HG02970 (cell line): Measurements from ENCODE around the gene DAP.

Experiments used
- ATAC-seq: cut with Tn5 transposase; IDR thresholded peaks from one replicate; pipeline ENCODE4 v1.9.1; 2021; ENCODE audit warnings: mild to moderate bottlenecking, moderate library complexity, moderate number of reproducible peaks; ENCODE audit not compliant: unreplicated experiment, low FRiP score

DAP gene

GRCh38 chr5:10715605-10716290 is 45.3 kb downstream of the DAP start:
- ATAC-seq = no peak

- ATAC-seq = no peak
Observed at GRCh38 chr5:10712574-10713366, 48.3 kb downstream of the DAP start.

GRCh38 chr5:10711562-10711961 is 49.5 kb downstream of the DAP start:
- no peak for ATAC-seq

GRCh38 chr5:10710513-10711128 is 50.4 kb downstream of the DAP start:
- ATAC-seq = no peak

- ATAC-seq = no peak
Observed at GRCh38 chr5:10709933-10710332, 51.1 kb downstream of the DAP start.

- no peak for ATAC-seq
Observed at GRCh38 chr5:10709409-10709808, 51.6 kb downstream of the DAP start.

GRCh38 chr5:10708189-10708944 is 52.7 kb downstream of the DAP start:
- no peak for ATAC-seq

GRCh38 chr5:10707198-10708142 is 53.6 kb downstream of the DAP start:
- no peak for ATAC-seq

- ATAC-seq = no peak
Observed at GRCh38 chr5:10706326-10706725, 54.7 kb downstream of the DAP start.

- no peak for ATAC-seq
Observed at GRCh38 chr5:10705747-10706146, 55.3 kb downstream of the DAP start.

GRCh38 chr5:10704949-10705621 is 55.9 kb downstream of the DAP start:
- ATAC-seq = no peak

GRCh38 chr5:10703676-10704075 is 57.4 kb downstream of the DAP start:
- no peak for ATAC-seq

GRCh38 chr5:10702911-10703491 is 58.0 kb downstream of the DAP start:
- ATAC-seq = no peak

- ATAC-seq = no peak
Observed at GRCh38 chr5:10702040-10702629, 58.9 kb downstream of the DAP start.

GRCh38 chr5:10701567-10702039 is 59.4 kb downstream of the DAP start:
- ATAC-seq = no peak

- no peak for ATAC-seq
Observed at GRCh38 chr5:10700516-10700915, 60.5 kb downstream of the DAP start.

- peak; percentile 64 for ATAC-seq
Observed at GRCh38 chr5:10699987-10700386, 61.0 kb downstream of the DAP start.

- no peak for ATAC-seq
Observed at GRCh38 chr5:10699281-10699874, 61.7 kb downstream of the DAP start.
